Fibroblast of villous mesenchyme (primary cell): ENCODE measurements around the gene TP53I13. TPM values are rescaled to one million over a fixed set of nuclear protein-coding genes. Genes with fewer than 3 reads are reported as not detected.
A peak's percentile ranks its signal among the peaks of the same experiment; 100 is the strongest.

Experiments
- DNase-seq: peaks from one replicate; pipeline ENCODE4 v3.0.0-alpha.2; 2010; ENCODE audit warnings: low read depth
- H3K4me3 ChIP-seq: 2 replicates; pipeline ENCODE4 v1.5.1; 2011; ENCODE audit warnings: low read depth, mild to moderate bottlenecking, low read length
- CTCF ChIP-seq: IDR thresholded peaks from 2 replicates; pipeline ENCODE4 v1.5.1; 2012; ENCODE audit warnings: low read depth, mild to moderate bottlenecking, low read length; ENCODE audit not compliant: insufficient read depth
- total RNA-seq: library from RNA; depleted of rRNA; stranded (reverse); fragments of >200 nt; gene quantifications from 2 replicates; pipeline ENCODE4 v1.2.3, GENCODE V29; 2012

Gene TP53I13
- total RNA-seq, 1 donor, result 51.8 TPM

GRCh38 chr17:29617125-29617480 lies 48.6 kb downstream of the TP53I13 start:
- peak; percentile 73 for DNase-seq
- peak; percentile 72 for TF ChIP-seq CTCF
- no peak overlapping the region for H3K4me3 ChIP-seq

- peak; percentile 61 for DNase-seq
- H3K4me3 ChIP-seq, result peak overlapping the region; percentile 9
- TF ChIP-seq CTCF, result peak; percentile 56
Measured at GRCh38 chr17:29617481-29618271, 49.2 kb downstream of the TP53I13 start.

GRCh38 chr17:29618272-29619065 lies 50.0 kb downstream of the TP53I13 start:
- no peak for TF ChIP-seq CTCF
- H3K4me3 ChIP-seq, result no peak overlapping the region
- no peak for DNase-seq

GRCh38 chr17:29619251-29619650 lies 50.8 kb downstream of the TP53I13 start:
- DNase-seq, result peak; percentile 42
- no peak overlapping the region for H3K4me3 ChIP-seq
- TF ChIP-seq CTCF, result peak; percentile 29

GRCh38 chr17:29620271-29620670 lies 51.8 kb downstream of the TP53I13 start:
- H3K4me3 ChIP-seq, result no peak overlapping the region
- no peak for TF ChIP-seq CTCF
- peak; percentile 29 for DNase-seq

GRCh38 chr17:29620779-29621500 lies 52.4 kb downstream of the TP53I13 start:
- no peak for TF ChIP-seq CTCF
- DNase-seq, result no peak
- no peak overlapping the region for H3K4me3 ChIP-seq
